Stomach (tissue), 9 donors: ENCODE measurements around the gene ATP6V0D1. TPM values are rescaled to one million over a fixed set of nuclear protein-coding genes. Genes with fewer than 3 reads are reported as not detected.

Experiments used
- DNase-seq, 2 donors: peaks; one replicate each; pipeline versions ENCODE4 v3.0.0 to v3.0.0-alpha.2; 2013 to 2019
- H3K27ac ChIP-seq, 5 donors: fragments of 200-600 bp in 4 of 5; sonication (generic) in 4 of 5; one replicate each; pipeline ENCODE4 v1.5.1; 2013 to 2019; ENCODE audit warnings: mild to moderate bottlenecking in 1 of 5, moderate library complexity in 1 of 5
- H3K27me3 ChIP-seq, 3 donors: fragments of 200-600 bp; sonication (generic); one replicate each; pipeline ENCODE4 v1.5.1; 2017 to 2019; ENCODE audit warnings: mixed run types in 1 of 3
- H3K36me3 ChIP-seq, 4 donors: fragments of 200-600 bp; sonication (generic); 1 replicate in 3 of 4; 2 replicates in 1 of 4; pipeline ENCODE4 v1.5.1; 2016 to 2019
- H3K4me1 ChIP-seq, 4 donors: fragments of 200-600 bp; sonication (generic); one replicate each; pipeline ENCODE4 v1.5.1; 2016 to 2019
- H3K4me3 ChIP-seq, 4 donors: fragments of 200-600 bp; sonication (generic) in 3 of 4; one replicate each; pipeline ENCODE4 v1.5.1; 2016 to 2019; ENCODE audit warnings: mild to moderate bottlenecking in 1 of 4
- H3K9me3 ChIP-seq, 4 donors: fragments of 200-600 bp; sonication (generic); one replicate each; pipeline ENCODE4 v1.5.1; 2016 to 2019
- CTCF ChIP-seq, 7 experiments: fragments of 450-650 bp in 4 of 7; fragments of 200-600 bp in 3 of 7; sonication (generic) in 3 of 7; IDR thresholded peaks; one replicate each; pipeline ENCODE4 v1.5.1; 2016 to 2019; ENCODE audit warnings: antibody characterized with exemption in 7 of 7, control low read depth in 2 of 7, mild to moderate bottlenecking in 1 of 7
- EP300 ChIP-seq: sonication (generic); formaldehyde crosslinking; IDR thresholded peaks from one replicate; pipeline ENCODE4 v1.6.1; 2017; ENCODE audit warnings: antibody characterized with exemption
- POLR2A ChIP-seq, 4 donors: fragments of 450-650 bp; IDR thresholded peaks; one replicate each; pipeline ENCODE4 v1.6.1; 2016; ENCODE audit warnings: antibody characterized with exemption in 4 of 4, control low read depth in 2 of 4, mild to moderate bottlenecking in 1 of 4, moderate library complexity in 1 of 4
- POLR2AphosphoS5 ChIP-seq, 3 donors: sonication (generic); formaldehyde crosslinking; IDR thresholded peaks; one replicate each; pipeline ENCODE4 v1.6.1; 2016; ENCODE audit warnings: antibody characterized with exemption in 3 of 3
- WGBS, 5 donors: extraction: QIAGEN DNeasy Blood & Tissue Kit in 3 of 5; methylation state at CpG; one replicate each; pipeline versions ENCODE4 v1.1.5 to v1.1.7; 2013 to 2018; 5-methylcytosine and 5-hydroxymethylcytosine counted together
- intact Hi-C: fragments of 100-400 bp; cut with DNase I; formaldehyde crosslinking; loops from one replicate; pipeline ENCODE4 v1.15.1; 2023; ENCODE audit warnings: low total_unique reads
- polyA plus RNA-seq, 3 donors: library from polyadenylated mRNA; stranded (reverse); fragments of 200-250 nt; gene quantifications; one replicate each; pipeline ENCODE4 v1.2.3, GENCODE V29; 2013
- total RNA-seq, 5 donors: library from RNA; depleted of rRNA; stranded (reverse); fragments of >200 nt; gene quantifications; one replicate each; pipeline versions ENCODE4 v1.1.0 to v1.2.3, GENCODE V29; 2014 to 2016
- donor health status: healthy with polysubstance abuse.
- donor health status: Bipolar disorder and iron deficiency.
- donor health status: healthy.

The ATP6V0D1 gene
- total and polyA plus RNA-seq, 8 donors, result 23.5 to 102 (median 64.9) TPM

GRCh38 chr16:67429799-67430503 lies 51.0 kb downstream of the ATP6V0D1 start:
- H3K9me3 ChIP-seq, result no peaks in the 10 kb centered on the region
- peak overlapping the region; percentile 70 to 86 (median 82) for H3K27ac ChIP-seq
- H3K4me3 ChIP-seq, result peak overlapping the region; percentile 50 to 63 (median 53)
- intact Hi-C loops, result loop anchor here (5.0 kb wide), 1 partner anchor 37 kb away; no protein-coding TSS in a partner anchor
- peaks cover 0 to 57% (median 0%) of the 10 kb centered on the region in 3 donors for H3K27me3 ChIP-seq
- no peaks in the 10 kb centered on the region for H3K36me3 ChIP-seq
- DNase-seq, result no peak
- 24 to 40% (median 34%) methylated on average over 10 to 13 of the region's 13 CpGs for WGBS, 5 donors
- peaks cover 22 to 57% (median 43%) of the 10 kb centered on the region in 4 donors for H3K4me1 ChIP-seq
- TF ChIP-seq POLR2AphosphoS5 (IDR thresholded peaks at IDR 0.05), result no peak
- TF ChIP-seq EP300, result no peak
- TF ChIP-seq CTCF (IDR thresholded peaks at IDR 0.05), result no peak
- no peak for TF ChIP-seq POLR2A (IDR thresholded peaks at IDR 0.05)

- Histone ChIP-seq H3K9me3 (no peaks in the 10 kb centered on the region), H3K27ac (peak overlapping the region in 1 of 5 donors; percentile 86), H3K27me3 (peaks cover 0 to 64% (median 0%) of the 10 kb centered on the region in 3 donors), H3K36me3 (no peaks in the 10 kb centered on the region), H3K4me1 (peaks cover 22 to 57% (median 43%) of the 10 kb centered on the region in 4 donors), H3K4me3 (no peak overlapping the region)
- 77 to 97% (median 97%) methylated on average over 3 of the region's 3 CpGs for WGBS, 5 donors
- TF ChIP-seq POLR2A (IDR thresholded peaks at IDR 0.05) (no peak), CTCF (IDR thresholded peaks at IDR 0.05) (no peak), EP300 (no peak), POLR2AphosphoS5 (IDR thresholded peaks at IDR 0.05) (no peak)
- intact Hi-C loops, result loop anchor here (5.0 kb wide), 1 partner anchor 38 kb away; no protein-coding TSS in a partner anchor
- peak; percentile 40 to 59 for DNase-seq
Observed at GRCh38 chr16:67429053-67429798, 51.7 kb downstream of the ATP6V0D1 start.

GRCh38 chr16:67428146-67428731 lies 52.7 kb downstream of the ATP6V0D1 start:
- 15 to 30% (median 18%) methylated on average over 9 to 11 of the region's 11 CpGs for whole genome bisulfite sequencing, 5 donors
- Histone ChIP-seq H3K27me3 (peaks cover 0 to 68% (median 0%) of the 10 kb centered on the region in 3 donors), H3K27ac (peak overlapping the region in 3 of 5 donors; percentile 8 to 41 (median 22)), H3K4me1 (peaks cover 22 to 57% (median 43%) of the 10 kb centered on the region in 4 donors), H3K4me3 (no peak overlapping the region), H3K36me3 (no peaks in the 10 kb centered on the region), H3K9me3 (no peaks in the 10 kb centered on the region)
- DNase-seq, result peak; percentile 85 to 92
- TF ChIP-seq EP300 (no peak), CTCF (IDR thresholded peaks at IDR 0.05) (peak in 5 of 7 experiments; percentile 74 to 94 (median 78))
- intact Hi-C loops, result loop anchor here (5.0 kb wide), 1 partner anchor 39 kb away; no protein-coding TSS in a partner anchor

GRCh38 chr16:67426950-67427349 lies 54.0 kb downstream of the ATP6V0D1 start:
- H3K4me3 ChIP-seq, result no peak overlapping the region
- intact Hi-C loops, result loop anchor here (5.0 kb wide), 1 partner anchor 40 kb away; no protein-coding TSS in a partner anchor
- no peaks in the 10 kb centered on the region for H3K9me3 ChIP-seq
- H3K4me1 ChIP-seq, result peaks cover 21 to 47% (median 37%) of the 10 kb centered on the region in 4 donors
- TF ChIP-seq POLR2A (IDR thresholded peaks at IDR 0.05) (no peak), POLR2AphosphoS5 (IDR thresholded peaks at IDR 0.05) (no peak), CTCF (IDR thresholded peaks at IDR 0.05) (no peak), EP300 (no peak)
- WGBS, 5 donors, result 63 to 85% (median 81%) methylated on average over 7 of the region's 7 CpGs
- H3K27me3 ChIP-seq, result peaks cover 0 to 68% (median 0%) of the 10 kb centered on the region in 3 donors
- no peak for DNase-seq
- peak overlapping the region in 1 of 5 donors; percentile 20 for H3K27ac ChIP-seq
- H3K36me3 ChIP-seq, result no peaks in the 10 kb centered on the region
